HL-60 (cell line): ENCODE data around the gene CAMTA1.

Experiments
- CTCF ChIP-seq: IDR thresholded peaks from one replicate; pipeline ENCODE4 v1.5.1; 2011; ENCODE audit warnings: low read length, control low read depth, inconsistent platforms; ENCODE audit not compliant: insufficient read depth
- POLR2AphosphoS5 ChIP-seq: IDR thresholded peaks from 2 replicates; pipeline ENCODE4 v1.6.1; 2012; ENCODE audit warnings: low read depth

- TF ChIP-seq CTCF (no peak), POLR2AphosphoS5 (no peak)
Observed at GRCh38 chr1:7448986-7449385, 663.7 kb downstream of the CAMTA1 start.
